ENCODE results near the gene DNAAF2. TPM values are rescaled to one million over a fixed set of nuclear protein-coding genes. Genes with fewer than 3 reads are reported as not detected.

Gene DNAAF2
- total RNA-seq = 10 to 100 TPM in 2 of 4 donors, 1 to 10 TPM in 2; 5.0 to 11.6 (median 9.6) TPM

GRCh38 chr14:49634547-49635334, at the start of gene DNAAF2:
Gene DNAAF2 (minus strand): TSS chr14:49635244. CDS start chr14:49635149, 95 bp downstream.
- WGBS, 2 donors = 0% methylated on average over 2 of the region's 80 CpGs; no CpG with 5 or more reads in 1 of the 2 donors
- intact Hi-C loops (cut with DNase I) = loop anchor here (5.0 kb wide), 1 partner anchor 133 kb away; the partner anchor contains the start of gene KLHDC2
- H3K36me3 ChIP-seq = peaks cover 0 to 28% (median 0%) of the 10 kb centered on the region in 3 donors
- no peaks in the 10 kb centered on the region for H3K9me3 ChIP-seq
- peak within 1 kb of the TSS; percentile 90 to 99 (median 94) for H3K4me3 ChIP-seq
- H3K27ac ChIP-seq = peak within 1 kb of the TSS; percentile 94 to 99 (median 98)
- peaks cover 8 to 53% (median 32%) of the 10 kb centered on the region in 3 donors for H3K4me1 ChIP-seq
- peak; percentile 14 for DNase-seq
- TF ChIP-seq CTCF (IDR thresholded peaks at IDR 0.05) (no peak), POLR2A (IDR thresholded peaks at IDR 0.05) (no peak)
- H3K27me3 ChIP-seq = no peaks in the 10 kb centered on the region

GRCh38 chr14:49679271-49679670, 44.2 kb upstream of the DNAAF2 start:
- peak overlapping the region in 3 of 4 donors; percentile 36 to 68 (median 66) for H3K27ac ChIP-seq
- TF ChIP-seq POLR2A (IDR thresholded peaks at IDR 0.05) (no peak), CTCF (IDR thresholded peaks at IDR 0.05) (no peak)
- H3K27me3 ChIP-seq = no peaks in the 10 kb centered on the region
- peaks cover 0 to 19% (median 0%) of the 10 kb centered on the region in 3 donors for H3K36me3 ChIP-seq
- intact Hi-C loops (cut with DNase I) = no loop called here
- no peak overlapping the region for H3K4me3 ChIP-seq
- H3K4me1 ChIP-seq = peaks cover 0 to 28% (median 0%) of the 10 kb centered on the region in 3 donors
- no peaks in the 10 kb centered on the region for H3K9me3 ChIP-seq
- WGBS, 2 donors = 27 to 36% methylated on average over 2 of the region's 2 CpGs
- no peak for DNase-seq

- TF ChIP-seq POLR2A (IDR thresholded peaks at IDR 0.05) (no peak), CTCF (IDR thresholded peaks at IDR 0.05) (no peak)
- WGBS, 2 donors = 96 to 100% methylated on average over 3 to 4 of the region's 4 CpGs
- Histone ChIP-seq H3K27me3 (no peaks in the 10 kb centered on the region), H3K9me3 (no peaks in the 10 kb centered on the region), H3K27ac (no peak overlapping the region), H3K4me3 (no peak overlapping the region), H3K36me3 (peaks cover 0 to 13% (median 0%) of the 10 kb centered on the region in 3 donors), H3K4me1 (peaks cover 0 to 28% (median 0%) of the 10 kb centered on the region in 3 donors)
- intact Hi-C loops (cut with DNase I) = no loop called here
- DNase-seq = no peak
These were observed 42.6 kb upstream of the DNAAF2 start for GRCh38 chr14:49677643-49678042.

GRCh38 chr14:49673586-49673985, 38.5 kb upstream of the DNAAF2 start:
- Histone ChIP-seq H3K9me3 (no peaks in the 10 kb centered on the region), H3K36me3 (peaks cover 0 to 6% (median 0%) of the 10 kb centered on the region in 3 donors), H3K4me1 (peaks cover 0 to 13% (median 0%) of the 10 kb centered on the region in 3 donors), H3K27ac (no peak overlapping the region), H3K4me3 (no peak overlapping the region), H3K27me3 (no peaks in the 10 kb centered on the region)
- intact Hi-C loops (cut with DNase I) = no loop called here
- TF ChIP-seq CTCF (IDR thresholded peaks at IDR 0.05) = no peak
- DNase-seq = no peak
- 86 to 95% methylated on average over 2 of the region's 2 CpGs for WGBS, 2 donors

- no peak for TF ChIP-seq POLR2A (IDR thresholded peaks at IDR 0.05)
- TF ChIP-seq CTCF (IDR thresholded peaks at IDR 0.05) = no peak
- no peak for DNase-seq
- Histone ChIP-seq H3K4me1 (no peaks in the 10 kb centered on the region), H3K27ac (no peak overlapping the region), H3K9me3 (no peaks in the 10 kb centered on the region), H3K4me3 (no peak overlapping the region), H3K27me3 (no peaks in the 10 kb centered on the region), H3K36me3 (no peaks in the 10 kb centered on the region)
- intact Hi-C loops (cut with DNase I) = no loop called here
These were observed 35.4 kb upstream of the DNAAF2 start for GRCh38 chr14:49670475-49670874.
